GM19324 (cell line): ENCODE results near the gene RELT.

Source experiments
- ATAC-seq: cut with Tn5 transposase; IDR thresholded peaks from one replicate; pipeline ENCODE4 v1.9.1; 2021; ENCODE audit warnings: mild to moderate bottlenecking, moderate library complexity; ENCODE audit not compliant: unreplicated experiment, low FRiP score

The RELT gene

DNA sequence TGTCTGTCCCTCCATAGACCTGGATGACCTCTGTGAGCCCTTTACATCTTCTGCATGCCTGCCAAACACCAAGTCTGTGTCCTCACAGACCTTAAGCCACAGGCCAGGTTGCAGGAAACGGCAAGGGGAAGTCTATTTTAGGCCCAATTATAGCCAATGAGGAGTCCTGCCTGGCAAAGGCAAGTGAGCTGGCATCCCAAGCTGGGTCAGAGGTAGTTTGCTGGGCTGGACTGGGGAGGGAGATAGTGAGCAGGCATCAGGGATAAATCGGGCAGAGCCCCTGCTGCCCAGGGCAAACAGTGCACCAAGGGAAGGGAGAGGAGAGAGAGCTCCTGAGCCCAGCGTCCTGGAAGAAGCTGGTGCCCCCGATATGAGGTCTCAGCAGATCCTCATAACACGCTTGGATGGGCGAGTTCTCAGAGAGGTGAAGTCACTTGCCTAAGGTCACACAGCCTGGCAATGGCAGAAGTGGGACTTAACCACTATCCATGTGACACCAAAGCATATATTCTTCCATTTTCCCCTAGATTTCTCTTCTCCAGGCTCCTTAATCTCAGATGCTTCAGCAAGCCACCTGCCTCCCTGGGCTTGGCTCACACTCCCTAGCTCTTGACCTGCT lies 3.7 kb upstream of the RELT start:
- no peak for ATAC-seq

DNA sequence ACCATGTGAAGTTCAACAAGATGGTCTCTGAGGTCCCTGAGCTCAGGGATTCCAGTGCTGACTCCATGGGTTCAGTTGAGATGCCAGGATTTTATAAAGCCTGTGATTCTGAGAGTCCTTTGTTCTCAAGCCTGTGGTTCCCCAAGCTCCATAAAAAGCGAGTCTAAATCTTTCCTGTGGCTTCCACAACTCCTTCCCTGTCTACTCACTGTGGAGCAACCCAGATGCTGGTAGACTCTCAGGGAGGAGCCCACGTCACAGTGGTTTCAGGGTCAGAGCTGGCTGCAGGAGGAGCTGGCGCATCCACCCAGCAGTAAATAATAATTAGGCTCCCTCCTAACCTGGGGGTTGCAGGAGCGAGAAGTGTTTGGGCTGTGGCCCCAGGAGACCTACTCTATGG lies 2.0 kb upstream of the RELT start:
- no peak for ATAC-seq

DNA sequence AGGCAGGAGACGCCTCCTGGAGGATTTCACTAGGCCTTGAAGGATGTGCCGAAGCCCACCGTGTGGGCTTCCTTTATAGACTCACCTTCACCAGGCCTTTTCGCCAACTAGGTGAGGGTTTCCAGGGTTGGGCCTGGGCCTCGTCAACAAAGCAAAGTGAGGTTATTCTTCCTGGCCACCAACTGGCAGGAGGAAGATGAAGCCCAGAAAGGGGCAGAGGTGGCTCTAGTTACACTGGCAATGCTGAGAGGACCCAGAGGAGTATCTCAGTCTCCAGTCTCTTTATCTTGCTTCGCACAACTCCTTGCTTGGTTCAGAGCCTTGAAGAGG lies 404 bp upstream of the RELT start:
- ATAC-seq: no peak

DNA sequence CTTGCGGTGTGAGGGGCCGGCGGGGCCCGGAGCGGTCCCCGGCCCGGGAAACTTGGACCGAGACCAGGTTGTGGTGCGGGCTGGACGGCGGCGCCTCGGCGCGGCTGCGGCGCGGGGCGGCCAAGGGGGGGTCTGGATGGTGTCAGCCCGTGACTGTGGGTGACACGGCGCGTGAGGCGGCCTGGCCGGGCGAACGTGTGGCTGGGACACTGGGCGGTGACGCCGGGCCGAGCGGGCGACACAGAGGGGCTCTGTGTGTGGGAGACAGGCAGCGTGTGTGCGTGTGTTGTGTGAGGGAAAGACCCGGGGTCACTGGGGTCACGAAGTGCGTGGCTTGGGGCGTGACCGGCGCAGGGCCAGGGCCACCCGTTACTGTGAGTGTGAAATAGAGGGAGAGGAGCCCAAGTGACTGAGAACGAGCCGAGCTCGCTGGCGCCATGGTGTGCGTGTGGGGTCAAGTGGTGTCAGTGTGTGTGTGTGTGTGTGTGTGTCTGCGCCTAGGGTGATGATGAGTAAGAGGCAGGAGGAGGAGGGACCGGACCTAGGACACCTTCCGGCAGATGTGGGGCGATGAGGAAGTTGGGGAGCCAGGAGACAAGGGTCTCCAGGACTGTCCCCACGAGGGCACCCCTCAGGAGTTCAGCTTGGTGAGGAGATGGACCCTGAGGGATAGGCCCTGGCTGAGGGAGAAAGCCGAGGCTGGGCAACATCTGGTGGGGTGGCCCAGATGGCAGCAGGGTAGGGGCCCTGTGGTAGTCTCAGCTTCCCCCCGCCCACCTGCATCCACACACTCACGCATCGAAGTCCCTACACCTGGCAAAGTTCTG lies 817 bp downstream of the RELT start:
- peak; percentile 11 for ATAC-seq

DNA sequence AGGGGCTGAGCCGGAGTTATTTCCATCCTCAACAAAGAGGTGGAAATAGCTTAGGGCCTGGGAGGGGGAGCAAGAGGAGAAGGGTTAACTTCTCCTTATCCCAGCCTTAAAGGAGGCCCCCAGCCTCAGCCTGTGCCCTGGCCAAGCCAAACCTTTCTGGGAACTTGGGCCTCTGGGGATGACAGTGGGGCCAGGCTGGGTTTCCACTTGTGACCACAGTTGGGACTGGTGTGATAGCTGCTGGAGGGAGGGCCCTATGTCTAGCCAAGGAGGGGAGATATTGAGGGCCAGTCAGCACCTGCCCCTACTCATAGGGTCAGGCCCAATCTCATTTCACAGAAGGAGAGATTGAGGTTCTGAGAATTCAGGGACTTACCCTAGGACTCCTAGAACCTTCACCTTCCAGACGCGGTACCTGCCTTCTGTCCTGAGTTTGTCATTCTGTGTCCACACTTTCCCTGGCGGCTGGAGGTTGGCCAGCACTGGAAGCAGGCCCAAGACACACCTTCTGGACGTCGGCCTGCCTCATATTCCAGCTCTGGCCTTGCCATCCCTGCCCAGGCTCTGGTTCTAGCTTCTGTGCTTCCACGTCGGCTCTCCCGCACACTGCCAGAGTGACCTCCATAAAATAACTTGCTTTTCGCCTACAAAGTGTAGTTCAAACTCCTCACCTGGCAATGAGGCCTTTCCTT lies 3.1 kb downstream of the RELT start:
- no peak for ATAC-seq

DNA sequence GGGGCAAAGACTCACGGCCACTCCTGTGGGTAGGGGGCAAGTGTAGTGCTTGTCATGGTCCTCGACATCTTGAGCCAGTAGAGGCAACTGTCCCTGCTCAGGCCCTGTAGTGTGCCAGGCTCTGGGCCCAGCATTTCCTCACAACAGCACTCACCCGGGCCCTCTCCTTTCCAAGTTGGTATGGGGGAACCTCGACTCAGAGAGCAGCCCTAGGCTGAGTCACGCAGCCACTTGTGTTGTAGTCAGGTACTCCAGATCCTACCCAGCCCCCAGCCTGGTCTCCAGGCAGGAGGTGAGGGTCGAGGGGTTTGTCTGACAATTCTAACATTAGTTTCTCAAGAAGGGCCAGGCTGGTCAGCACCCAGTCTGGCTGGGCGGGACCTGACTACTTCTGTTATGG lies 4.1 kb downstream of the RELT start:
- no peak for ATAC-seq

DNA sequence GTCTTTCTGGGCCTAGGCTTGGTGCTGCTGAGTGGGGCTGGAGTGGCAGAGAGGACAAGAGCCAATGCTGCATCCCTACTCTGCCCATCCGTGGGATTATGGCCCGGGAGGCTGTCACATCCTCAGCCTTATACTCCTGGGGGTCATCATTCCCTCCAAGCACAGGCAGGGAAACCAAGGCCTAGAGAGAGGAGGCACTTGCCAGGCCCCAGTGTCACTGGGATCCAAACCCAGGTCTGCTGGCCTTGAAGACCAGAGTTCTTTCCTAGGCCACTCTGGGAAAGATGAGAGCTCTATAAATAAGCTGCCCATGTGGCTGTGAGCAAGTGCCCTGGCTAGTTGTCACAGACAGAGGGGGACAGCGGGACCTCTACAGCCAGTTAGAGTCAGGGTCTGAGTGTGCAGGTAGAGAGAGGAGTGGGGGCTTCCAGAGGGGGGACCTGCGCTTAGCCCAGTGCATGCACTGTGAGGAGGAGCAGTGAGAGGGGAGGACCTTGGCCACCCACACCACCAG lies 4.8 kb downstream of the RELT start:
- no peak for ATAC-seq

DNA sequence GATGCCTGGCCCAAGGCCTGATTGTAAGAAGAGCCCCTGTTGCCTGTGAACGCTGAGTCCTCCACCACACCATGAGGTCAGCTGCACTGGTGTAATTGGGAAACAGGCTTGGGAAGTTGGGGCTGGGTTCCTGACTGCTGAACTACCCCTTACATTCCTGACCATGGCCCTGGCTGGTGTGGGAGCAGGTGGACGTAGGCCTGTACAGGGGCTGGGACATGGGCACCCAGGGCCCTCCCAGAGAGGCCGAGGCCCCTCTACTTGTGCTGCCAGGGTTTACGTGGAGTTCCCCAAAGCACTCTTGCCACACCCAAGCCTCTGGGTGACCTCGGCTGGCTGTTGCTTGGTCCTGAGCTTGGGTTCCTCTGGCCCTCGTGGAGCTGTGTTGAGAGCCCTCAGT lies 5.4 kb downstream of the RELT start:
- ATAC-seq: no peak

DNA sequence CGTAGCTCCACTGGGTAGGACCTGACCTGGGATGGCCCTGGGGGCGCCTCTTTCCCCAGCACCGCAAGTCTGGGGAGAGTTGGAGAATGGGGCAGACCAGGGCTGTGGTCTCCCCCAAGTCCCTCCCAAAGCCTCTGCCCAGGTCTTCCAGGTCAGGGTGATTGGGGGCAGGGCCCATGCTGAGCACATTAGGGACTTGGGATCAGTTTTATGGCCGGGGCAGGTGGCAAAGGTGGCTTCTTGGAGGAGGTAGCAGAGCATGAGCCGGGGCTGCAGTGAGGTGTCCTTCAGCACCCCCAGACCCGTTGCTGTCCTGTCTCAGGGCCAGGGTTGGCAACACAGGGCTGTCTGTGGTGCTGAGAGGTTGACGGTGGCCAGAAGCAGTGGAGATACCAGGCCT lies 6.0 kb downstream of the RELT start:
- ATAC-seq: no peak

DNA sequence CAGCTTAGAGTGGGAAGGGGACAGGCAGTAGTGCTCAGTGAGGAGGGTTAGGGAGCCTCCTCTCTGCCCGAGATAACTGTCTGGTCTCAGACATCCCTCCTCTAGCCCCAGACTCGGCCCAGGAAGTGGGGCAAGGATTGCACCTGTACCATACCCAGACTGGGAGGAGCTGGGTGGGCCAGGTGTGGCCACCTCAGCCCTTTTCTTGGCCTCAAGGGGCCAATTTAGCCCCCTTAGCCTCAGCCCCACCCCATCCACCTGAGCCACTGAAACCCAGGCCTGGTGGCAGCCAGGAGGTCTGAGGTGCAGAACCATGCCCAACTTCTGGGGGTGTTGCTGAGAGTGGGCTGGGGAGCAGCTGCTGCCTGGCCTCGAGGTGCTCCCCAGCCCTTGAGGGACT lies 6.5 kb downstream of the RELT start:
- no peak for ATAC-seq

DNA sequence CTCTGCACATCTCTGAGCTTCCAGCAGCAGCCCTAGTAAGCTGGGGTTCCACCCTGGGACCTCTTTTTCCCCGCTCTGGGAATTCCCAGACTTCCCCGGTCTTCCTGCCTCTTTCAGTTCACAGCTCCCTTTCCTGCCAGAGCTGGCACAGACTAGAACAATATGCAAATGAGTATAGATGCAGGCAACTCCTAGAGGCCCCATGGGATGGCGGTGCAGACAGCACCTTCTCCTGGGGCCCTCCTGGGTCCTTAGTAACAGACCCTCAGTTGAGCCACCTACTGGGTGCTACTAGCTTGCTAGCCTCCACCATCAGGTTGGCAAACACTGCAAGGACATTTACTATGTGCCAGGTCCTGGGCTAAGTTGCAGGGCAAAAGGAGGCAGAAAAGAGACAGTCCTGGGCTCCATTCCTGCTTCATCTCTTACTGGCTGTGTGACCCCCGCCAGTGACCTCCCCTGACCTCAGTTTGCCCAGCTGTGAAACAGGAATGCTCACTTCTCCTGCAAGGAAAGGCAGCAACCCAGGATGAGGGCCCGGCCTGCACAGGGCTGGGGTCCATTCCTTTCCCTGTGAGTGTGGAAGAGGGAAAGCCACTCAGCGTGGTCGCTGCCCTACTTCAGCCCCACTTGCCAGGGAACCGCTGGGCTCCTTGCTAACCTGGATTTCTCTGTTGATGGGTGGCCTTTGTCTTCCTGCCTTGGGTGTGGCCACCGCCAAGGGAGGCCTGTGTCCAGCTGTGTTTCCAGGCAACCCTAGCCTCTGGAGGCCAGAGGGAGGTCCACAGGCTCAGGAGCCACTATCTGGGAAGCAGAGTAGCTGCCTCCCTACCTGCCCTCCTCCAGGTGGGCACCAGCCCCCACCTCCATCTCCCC lies 7.3 kb downstream of the RELT start:
- ATAC-seq: no peak

DNA sequence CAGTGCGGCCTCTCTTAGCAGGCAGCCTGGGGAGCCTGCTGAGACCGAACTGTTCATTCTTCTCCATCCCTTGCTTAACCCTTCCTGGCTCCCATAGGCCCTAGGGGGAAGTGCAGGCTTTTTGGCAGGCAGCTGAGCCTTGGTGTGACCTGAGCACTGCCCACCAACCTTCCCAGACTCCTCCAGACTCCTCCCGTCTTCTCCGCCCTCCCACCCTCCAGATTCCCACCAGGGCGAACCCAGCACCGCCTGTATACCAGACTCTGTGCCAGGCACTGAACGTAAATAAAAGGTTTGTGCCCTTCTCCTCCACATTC lies 7.9 kb downstream of the RELT start:
- no peak for ATAC-seq

DNA sequence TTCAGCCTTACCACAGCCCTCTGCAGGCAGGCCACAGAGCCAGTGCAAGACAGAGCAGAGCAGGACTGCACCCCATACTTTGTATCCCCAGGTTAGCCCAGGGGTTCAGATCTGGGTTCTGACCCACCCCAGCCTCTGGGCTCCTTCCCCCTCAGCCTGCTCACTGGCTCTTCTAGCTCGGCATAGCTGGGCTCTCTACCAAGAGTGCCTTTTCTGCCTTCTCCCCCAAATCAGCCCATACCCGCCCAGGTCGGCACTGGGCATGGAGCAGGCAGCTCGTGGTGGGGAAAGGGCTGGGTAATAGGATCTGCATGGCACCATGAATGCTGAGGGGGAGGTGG lies 8.3 kb downstream of the RELT start:
- ATAC-seq: no peak

DNA sequence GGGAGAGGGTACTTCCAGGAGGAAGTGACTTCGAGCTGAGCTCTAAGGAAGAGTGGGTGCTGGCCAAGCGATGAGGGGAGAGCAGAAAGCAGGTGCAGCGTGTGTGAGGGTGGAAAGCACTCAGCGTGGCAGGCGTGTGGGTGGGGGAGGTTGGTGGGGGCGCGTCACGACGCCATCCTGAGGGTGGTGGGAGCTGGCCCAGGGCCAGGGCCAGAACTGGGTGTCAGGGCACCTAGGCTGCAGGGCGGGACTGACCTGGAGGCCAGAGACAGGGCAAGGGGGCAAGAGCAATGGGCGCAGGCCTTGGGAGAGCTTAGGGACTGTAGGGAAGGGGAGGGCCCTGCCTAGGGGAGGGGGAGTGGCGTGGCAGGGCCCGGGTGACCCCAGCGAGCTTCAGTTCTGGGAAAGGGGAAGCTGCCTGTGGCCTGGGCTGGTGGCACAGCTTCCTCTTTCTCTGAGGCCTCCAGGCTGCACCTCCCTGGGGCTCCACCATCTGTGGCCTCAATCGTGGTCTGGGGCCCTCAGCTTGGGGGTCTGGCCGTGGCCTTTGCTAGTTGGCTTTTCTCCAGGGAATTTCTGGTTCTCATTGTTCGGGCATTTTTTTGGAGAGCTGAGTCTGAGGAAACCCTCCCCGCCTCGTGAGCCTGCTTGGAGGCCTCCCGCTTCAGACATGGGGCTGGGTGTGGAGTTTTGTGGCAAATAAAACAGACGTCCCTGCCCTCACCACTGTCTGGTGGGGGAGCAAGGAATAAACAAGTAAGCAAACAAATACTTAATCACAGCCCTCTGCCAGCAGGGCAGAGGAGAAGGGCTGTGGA lies 8.9 kb downstream of the RELT start:
- peak; percentile 59 for ATAC-seq

DNA sequence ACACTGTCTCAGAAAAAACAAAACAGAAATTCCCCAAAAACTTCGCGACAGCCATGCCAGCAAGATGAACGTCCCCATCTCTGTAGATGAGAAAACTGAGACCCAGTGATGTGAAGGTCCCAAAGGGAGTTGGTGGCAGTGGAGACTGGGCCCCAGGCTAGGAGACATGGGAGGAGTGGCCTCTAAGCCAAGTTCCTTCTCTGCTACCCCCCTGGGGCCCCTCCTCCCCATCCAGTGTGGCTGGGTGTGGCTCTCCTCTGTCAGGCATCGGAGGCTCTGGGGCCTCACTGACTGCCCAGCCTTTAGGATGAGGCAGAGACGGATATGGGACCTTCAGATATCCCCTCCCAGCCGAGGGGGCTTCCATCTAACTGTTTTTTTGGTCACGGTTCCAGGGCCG lies 9.8 kb downstream of the RELT start:
- no peak for ATAC-seq

DNA sequence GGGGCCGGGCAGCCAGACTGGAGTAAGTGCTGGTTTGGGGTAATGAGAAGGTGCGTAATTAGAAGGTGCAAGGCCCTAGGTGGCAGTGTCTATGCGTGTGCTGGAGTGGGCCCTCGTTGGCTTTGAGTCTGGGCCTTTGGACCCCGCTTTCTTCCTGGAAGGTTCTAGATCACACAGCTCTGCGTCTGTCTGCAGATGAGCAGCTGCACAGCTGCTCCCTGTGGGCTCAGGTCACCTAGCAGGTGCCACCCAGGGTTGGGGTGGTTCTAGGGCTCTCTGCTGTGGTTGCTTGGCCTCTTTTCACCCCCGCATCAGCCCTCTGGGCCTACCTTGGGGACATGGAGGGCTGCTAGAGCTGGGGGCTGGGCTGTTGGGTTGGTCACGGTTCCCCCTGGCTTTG lies 10.3 kb downstream of the RELT start:
- no peak for ATAC-seq

DNA sequence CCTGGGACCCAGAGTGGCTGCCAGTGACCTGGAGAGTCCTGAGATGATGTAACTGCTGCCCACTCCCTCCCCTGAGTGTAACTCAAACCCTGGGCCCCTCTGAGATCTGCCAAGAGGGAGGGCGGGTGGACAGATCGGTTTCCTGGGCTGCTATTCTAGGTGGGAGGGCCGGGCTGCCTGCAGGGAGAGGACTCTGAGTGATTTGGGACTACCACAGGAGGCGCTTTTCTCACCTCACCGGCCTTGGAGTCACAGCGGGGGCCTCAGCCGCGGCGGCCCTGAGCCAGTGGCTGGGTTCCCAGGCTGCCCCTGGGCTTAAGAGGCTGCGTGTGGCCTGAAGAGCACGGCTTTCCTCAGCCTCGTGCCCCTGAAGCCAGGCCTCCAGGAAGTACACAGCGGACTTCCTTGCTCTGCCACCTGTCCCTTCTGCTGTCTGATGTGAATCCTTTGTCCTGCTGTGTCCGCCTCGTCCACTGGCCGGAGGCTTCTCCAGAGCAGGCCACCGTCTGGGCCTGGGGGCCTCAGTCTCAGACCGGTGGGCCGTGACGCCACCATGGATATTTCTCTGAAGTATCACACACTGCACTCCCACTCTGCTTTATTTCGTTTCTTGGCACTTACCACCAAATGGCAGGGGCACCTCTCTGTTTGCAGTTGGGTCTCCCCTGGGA lies 11.5 kb downstream of the RELT start:
- no peak for ATAC-seq

DNA sequence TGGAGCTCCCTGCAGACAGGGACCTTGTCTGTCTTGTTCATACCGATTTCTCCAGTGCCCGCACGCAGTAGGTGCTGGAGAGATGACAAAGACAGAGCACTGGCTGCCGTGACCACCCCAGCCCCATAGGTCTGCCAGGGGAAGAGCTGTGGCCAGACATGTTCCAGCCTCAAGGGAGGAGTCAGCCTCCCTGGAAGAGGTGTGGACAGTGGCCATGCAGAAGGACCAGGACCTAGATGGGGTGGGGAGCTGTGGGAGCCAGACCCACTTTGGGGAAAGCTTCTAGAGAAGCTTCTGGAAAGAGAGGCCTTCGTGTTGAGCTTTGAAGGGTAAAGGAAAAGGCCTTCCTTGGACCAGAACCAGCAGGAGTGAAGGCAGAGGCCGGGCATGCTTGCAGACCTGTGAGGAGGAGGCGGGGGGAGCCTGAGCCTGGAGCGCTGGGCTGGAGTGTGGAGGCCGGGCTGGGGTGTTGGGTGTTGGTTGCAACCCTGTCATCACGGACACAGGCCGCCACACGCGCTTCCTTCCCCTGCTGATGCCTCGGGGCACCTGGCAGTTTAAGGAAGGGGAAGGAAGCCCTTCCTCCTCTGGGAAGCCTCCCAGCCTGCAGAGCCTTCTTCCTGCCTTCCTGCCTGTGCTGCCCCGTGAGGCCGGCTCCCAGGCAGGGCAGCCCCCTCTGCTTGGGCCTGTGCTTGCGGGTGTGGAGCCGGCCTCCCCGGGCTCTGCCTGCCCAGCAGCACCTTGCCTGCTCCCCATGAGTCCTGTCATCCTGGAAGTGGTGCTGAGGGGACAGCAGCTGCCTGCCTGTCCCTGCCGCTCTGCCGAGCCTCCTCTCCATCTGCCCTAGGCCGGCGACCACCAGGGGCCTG lies 12.3 kb downstream of the RELT start:
- ATAC-seq: no peak

DNA sequence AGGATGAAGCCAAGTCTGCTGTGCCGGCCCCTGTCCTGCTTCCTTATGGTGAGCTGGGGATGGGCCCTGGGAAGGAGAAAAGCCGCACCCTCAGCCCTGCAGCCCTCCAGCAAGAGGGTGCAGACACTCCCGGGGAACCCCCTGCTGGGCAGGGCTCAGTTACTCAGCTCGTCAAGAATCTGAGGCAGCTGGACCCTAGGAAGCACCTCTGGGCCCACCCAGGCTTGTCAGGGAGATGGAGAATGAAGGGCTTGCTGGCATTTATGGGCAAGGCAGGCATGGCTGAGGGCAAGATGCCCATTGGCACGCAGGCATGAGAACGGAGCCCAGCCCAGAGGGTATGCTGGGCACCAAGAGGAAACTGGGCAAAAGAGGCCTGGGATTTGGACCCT lies 12.9 kb downstream of the RELT start:
- no peak for ATAC-seq
